HG02571 (cell line): Measurements from ENCODE around the gene MED16.
"Not testable (repeated sequence)": the region's sequence is repeated elsewhere in the genome, so short reads cannot be mapped to it uniquely, and the experiment has no call there.

Source experiments
- ATAC-seq: cut with Tn5 transposase; IDR thresholded peaks from one replicate; pipeline ENCODE4 v1.9.1; 2021; ENCODE audit warnings: mild to moderate bottlenecking, moderate library complexity; ENCODE audit not compliant: unreplicated experiment

Gene MED16

GRCh38 chr19:911197-912033 lies 18.4 kb upstream of the MED16 start:
- ATAC-seq, result no peak

GRCh38 chr19:907183-907853 lies 14.3 kb upstream of the MED16 start:
- ATAC-seq, result no peak

GRCh38 chr19:906480-906879 lies 13.5 kb upstream of the MED16 start:
- ATAC-seq, result no peak

GRCh38 chr19:904545-904944 lies 11.6 kb upstream of the MED16 start:
- ATAC-seq, result no peak

GRCh38 chr19:903266-903797 lies 10.3 kb upstream of the MED16 start:
- ATAC-seq, result no peak

- no peak for ATAC-seq
Measured at GRCh38 chr19:902446-903226, 9.6 kb upstream of the MED16 start.

- no peak for ATAC-seq
Measured at GRCh38 chr19:902093-902370, 9.0 kb upstream of the MED16 start.

- ATAC-seq, result no peak
Measured at GRCh38 chr19:901216-902092, 8.5 kb upstream of the MED16 start.

GRCh38 chr19:900302-901111 lies 7.5 kb upstream of the MED16 start:
- ATAC-seq, result no peak

GRCh38 chr19:900043-900301 lies 7.0 kb upstream of the MED16 start:
- no peak for ATAC-seq

GRCh38 chr19:899336-900042 lies 6.5 kb upstream of the MED16 start:
- ATAC-seq, result no peak

GRCh38 chr19:898663-899062 lies 5.7 kb upstream of the MED16 start:
- no peak for ATAC-seq

- no peak for ATAC-seq
Measured at GRCh38 chr19:897442-898039, 4.6 kb upstream of the MED16 start.

- no peak for ATAC-seq
Measured at GRCh38 chr19:896999-897398, 4.0 kb upstream of the MED16 start.

- ATAC-seq, result no peak
Measured at GRCh38 chr19:896434-896833, 3.4 kb upstream of the MED16 start.

- ATAC-seq, result no peak
Measured at GRCh38 chr19:892243-892893, 619 bp downstream of the MED16 start.

- not testable (repeated sequence) for ATAC-seq
Measured at GRCh38 chr19:891421-892200, 1.4 kb downstream of the MED16 start.

GRCh38 chr19:890831-891230 lies 2.2 kb downstream of the MED16 start:
- no peak for ATAC-seq
